NT2/D1 (cell line): ENCODE results near the gene KRTAP4-12.
"Not testable (repeated sequence)": the region's sequence is repeated elsewhere in the genome, so short reads cannot be mapped to it uniquely, and the experiment has no call there.

Experiments
- DNase-seq: peaks from one replicate; pipeline ENCODE4 v3.0.0-alpha.2; 2011; ENCODE audit warnings: low read depth, low spot score
- H3K27me3 ChIP-seq: 2 replicates; pipeline ENCODE4 v1.6.0; 2011; ENCODE audit warnings: mild to moderate bottlenecking; ENCODE audit not compliant: insufficient read length, insufficient read depth
- H3K36me3 ChIP-seq: 2 replicates; pipeline ENCODE4 v1.6.1; 2011; ENCODE audit warnings: mild to moderate bottlenecking, low read length, mixed read lengths; ENCODE audit not compliant: insufficient read depth, insufficient read length
- H3K4me1 ChIP-seq: 2 replicates; pipeline ENCODE4 v1.5.1; 2011; ENCODE audit not compliant: insufficient read depth, insufficient read length
- H3K4me3 ChIP-seq: 2 replicates; pipeline ENCODE4 v1.5.1; 2011; ENCODE audit warnings: low read depth; ENCODE audit not compliant: insufficient read length
- H3K9ac ChIP-seq: 2 replicates; pipeline ENCODE4 v1.6.0; 2011; ENCODE audit warnings: low read depth; ENCODE audit not compliant: insufficient read length
- H3K9me3 ChIP-seq: 2 replicates; pipeline ENCODE4 v1.5.1; 2011; ENCODE audit warnings: mild to moderate bottlenecking, low read length; ENCODE audit not compliant: insufficient read depth
- SUZ12 ChIP-seq: IDR thresholded peaks from 2 replicates; pipeline ENCODE4 v1.6.1; 2011; ENCODE audit not compliant: insufficient read length, insufficient read depth; ENCODE audit errors: extremely low read depth
- YY1 ChIP-seq: IDR thresholded peaks from 2 replicates; pipeline ENCODE4 v1.6.1; 2011; ENCODE audit not compliant: insufficient read length, insufficient read depth
- ZNF274 ChIP-seq: IDR thresholded peaks from 2 replicates; pipeline ENCODE4 v1.6.1; 2011; ENCODE audit warnings: mild to moderate bottlenecking, low read depth, low read length

KRTAP4-12 gene

DNA sequence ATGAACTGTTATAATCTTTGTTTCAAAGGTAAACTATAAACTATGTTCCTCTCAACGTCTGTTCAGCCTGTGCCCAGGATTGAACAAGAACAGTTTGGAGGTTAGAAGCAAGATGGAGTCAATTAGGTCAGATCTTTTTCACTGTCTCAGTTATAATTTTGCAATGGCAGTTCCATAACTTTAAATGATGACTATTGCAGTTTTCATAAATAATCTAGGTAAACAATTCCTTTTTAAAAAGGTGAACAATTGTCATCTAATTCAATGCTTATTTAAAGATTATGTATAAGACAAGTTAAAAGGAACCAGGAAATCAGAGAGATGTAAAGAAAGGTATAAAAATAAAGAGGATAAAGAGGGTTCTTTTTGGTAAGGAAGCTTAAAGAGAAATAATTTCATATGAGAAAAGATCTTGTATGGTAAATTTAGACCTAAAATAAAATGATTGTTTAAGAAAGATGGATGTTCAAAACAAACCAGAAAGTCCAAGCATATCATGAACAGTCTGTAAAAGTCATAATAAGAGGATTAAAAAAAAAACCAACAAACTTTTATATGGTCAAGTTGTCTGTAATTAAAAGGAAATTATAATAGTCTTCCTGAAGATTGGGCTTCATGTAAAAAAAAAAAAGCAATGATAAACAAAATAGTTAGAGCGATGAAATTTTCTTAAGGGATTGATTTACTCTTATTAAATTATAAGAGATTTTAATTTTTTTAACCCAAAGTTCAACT lies 12.7 kb downstream of the KRTAP4-12 start:
- H3K9me3 ChIP-seq, result peaks cover 44% of the 10 kb centered on the region
- TF ChIP-seq YY1, result no peak
- no peak for TF ChIP-seq SUZ12
- TF ChIP-seq ZNF274, result no peak
- no peaks in the 10 kb centered on the region for H3K36me3 ChIP-seq
- peaks cover 2% of the 10 kb centered on the region for H3K4me1 ChIP-seq
- no peak for DNase-seq
- H3K9ac ChIP-seq, result no peak overlapping the region
- H3K4me3 ChIP-seq, result no peak overlapping the region
- no peaks in the 10 kb centered on the region for H3K27me3 ChIP-seq

DNA sequence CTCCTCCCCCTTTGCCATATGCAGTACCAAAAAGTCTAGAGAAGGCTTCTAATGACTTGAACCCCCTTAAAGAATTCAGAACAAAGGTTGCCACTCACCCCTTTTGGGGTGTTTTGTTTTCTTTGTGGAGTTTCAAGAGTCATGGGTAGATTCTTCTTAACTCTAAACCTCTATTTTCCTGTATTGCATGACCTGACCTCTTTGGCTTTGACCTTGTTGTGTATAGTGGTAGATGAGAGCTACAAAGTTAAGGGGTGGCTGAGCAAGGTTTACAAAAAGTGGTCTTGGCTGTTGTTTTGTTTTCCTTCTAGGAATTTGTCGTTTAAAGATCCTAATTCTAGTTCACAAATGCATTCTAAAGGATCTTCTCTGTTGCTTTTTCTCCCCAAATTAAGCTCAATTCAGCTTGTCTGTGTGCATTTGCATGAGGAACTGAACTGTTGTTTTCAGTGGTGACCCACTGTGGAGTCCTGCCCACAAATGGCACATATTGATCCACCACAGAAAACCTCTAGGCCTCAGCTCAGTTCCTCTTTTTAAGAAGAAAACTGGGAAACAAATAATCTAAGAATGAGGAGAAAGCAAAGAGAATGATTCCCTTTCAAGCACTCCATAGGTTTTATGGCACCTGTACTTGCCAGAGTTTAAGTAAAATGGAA lies 15.1 kb downstream of the KRTAP4-12 start:
- peaks cover 36% of the 10 kb centered on the region for H3K9me3 ChIP-seq
- H3K4me1 ChIP-seq, H3K9ac ChIP-seq, H3K36me3 ChIP-seq, H3K27me3 ChIP-seq, DNase-seq, H3K4me3 ChIP-seq: not testable (repeated sequence)

DNA sequence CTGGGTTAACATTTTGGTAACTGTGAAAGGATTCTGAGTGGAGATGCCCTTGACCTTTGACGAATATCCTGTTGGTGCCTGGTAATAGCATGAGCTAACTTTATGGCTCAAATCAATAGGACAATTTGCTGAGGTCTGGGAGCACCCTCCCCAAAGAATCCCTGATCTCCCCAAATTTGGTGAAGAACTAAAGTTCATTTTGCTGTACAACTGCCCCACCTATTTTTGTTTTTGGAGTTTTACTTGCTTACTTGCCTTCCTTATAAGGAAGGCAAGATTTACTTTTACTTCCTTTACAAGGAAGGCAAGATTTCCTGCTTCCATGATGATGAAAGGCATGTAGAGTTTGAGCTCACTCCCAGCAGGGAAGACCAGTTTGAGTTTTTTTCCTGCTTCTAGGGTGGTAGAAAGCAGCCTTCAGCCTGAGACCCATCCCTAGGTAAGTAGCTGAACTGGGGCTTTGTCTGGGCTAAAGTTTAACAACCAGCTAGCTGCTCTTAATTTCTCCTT lies 16.0 kb downstream of the KRTAP4-12 start:
- no peak overlapping the region for H3K4me3 ChIP-seq
- peaks cover 27% of the 10 kb centered on the region for H3K9me3 ChIP-seq
- TF ChIP-seq YY1 (no peak), SUZ12 (no peak), ZNF274 (no peak)
- H3K27me3 ChIP-seq, result no peaks in the 10 kb centered on the region
- H3K9ac ChIP-seq, result no peak overlapping the region
- no peaks in the 10 kb centered on the region for H3K4me1 ChIP-seq
- H3K36me3 ChIP-seq, result no peaks in the 10 kb centered on the region
- DNase-seq, result no peak

DNA sequence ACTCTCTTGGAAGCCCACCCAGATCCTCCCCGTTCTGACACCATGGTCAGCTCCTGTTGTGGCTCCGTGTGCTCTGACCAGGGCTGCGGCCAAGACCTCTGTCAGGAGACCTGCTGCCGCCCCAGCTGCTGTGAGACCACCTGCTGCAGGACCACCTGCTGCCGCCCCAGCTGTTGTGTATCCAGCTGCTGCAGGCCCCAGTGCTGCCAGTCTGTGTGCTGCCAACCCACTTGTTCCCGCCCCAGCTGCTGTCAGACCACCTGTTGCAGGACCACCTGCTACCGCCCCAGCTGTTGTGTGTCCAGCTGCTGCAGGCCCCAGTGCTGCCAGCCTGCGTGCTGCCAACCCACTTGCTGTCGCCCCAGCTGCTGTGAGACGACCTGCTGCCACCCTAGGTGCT lies 18.6 kb downstream of the KRTAP4-12 start, which contains the start of gene KRTAP4-9:
Gene KRTAP4-9, plus strand, starts transcription at position 43 of the 400 bp plus-strand sequence. Its CDS starts 0 bp downstream, at position 43.
- not testable (repeated sequence) for H3K9me3 ChIP-seq, H3K36me3 ChIP-seq, DNase-seq, H3K4me3 ChIP-seq, H3K27me3 ChIP-seq, H3K4me1 ChIP-seq, H3K9ac ChIP-seq

DNA sequence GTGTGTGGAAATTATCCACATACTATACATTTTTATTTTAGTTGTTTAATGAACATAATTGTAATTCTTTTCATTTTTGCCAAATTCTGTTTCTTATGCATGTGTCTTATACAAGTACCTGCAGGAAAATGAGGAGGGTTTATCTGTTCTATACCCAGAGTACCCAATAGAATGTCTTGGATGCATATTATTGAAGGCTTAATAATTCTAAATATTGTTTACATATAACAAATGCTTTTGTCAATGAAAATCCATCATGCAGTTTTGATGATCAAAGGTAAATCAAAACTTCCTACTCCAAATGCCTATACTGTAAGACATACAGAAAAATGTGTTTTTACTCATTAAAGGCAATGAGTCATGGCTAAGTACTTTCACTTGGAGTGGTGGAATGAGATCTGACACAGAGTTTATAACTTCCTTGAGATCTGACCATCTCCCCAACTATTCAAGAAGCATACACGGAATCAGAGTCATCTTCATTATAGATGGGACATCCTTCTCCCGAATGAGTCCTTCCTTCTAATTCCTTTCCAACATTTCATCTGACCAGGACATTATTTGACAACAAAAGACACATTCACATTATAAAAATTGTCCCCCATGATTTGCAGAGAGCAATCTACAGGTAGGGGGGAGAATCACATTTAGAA lies 19.5 kb downstream of the KRTAP4-12 start:
- H3K4me1 ChIP-seq, H3K4me3 ChIP-seq, DNase-seq, H3K9me3 ChIP-seq, H3K27me3 ChIP-seq, H3K9ac ChIP-seq, H3K36me3 ChIP-seq: not testable (repeated sequence)

DNA sequence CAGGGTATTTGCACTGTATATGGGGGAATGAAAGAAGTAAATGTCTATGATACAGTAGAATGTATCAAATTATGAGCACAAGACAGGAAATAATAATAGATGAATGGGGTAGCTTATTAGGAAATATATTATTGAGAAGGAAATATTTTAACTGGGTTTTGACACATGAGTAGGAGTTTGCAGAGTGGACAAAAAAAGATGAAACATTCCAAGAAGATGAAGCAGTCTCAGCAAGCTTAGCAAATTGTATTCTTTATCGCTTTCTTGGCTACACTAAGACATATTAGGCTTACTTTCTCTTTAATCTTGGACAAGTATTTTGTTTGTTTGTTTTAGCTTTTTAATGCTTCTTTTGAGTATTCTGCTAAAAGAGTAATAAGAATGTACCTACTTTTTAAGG lies 20.1 kb downstream of the KRTAP4-12 start:
- no peak overlapping the region for H3K9ac ChIP-seq
- TF ChIP-seq ZNF274 (no peak), SUZ12 (no peak), YY1 (no peak)
- H3K4me1 ChIP-seq, result peaks cover 3% of the 10 kb centered on the region
- DNase-seq, result no peak
- no peaks in the 10 kb centered on the region for H3K9me3 ChIP-seq
- no peaks in the 10 kb centered on the region for H3K27me3 ChIP-seq
- no peak overlapping the region for H3K4me3 ChIP-seq
- no peaks in the 10 kb centered on the region for H3K36me3 ChIP-seq

DNA sequence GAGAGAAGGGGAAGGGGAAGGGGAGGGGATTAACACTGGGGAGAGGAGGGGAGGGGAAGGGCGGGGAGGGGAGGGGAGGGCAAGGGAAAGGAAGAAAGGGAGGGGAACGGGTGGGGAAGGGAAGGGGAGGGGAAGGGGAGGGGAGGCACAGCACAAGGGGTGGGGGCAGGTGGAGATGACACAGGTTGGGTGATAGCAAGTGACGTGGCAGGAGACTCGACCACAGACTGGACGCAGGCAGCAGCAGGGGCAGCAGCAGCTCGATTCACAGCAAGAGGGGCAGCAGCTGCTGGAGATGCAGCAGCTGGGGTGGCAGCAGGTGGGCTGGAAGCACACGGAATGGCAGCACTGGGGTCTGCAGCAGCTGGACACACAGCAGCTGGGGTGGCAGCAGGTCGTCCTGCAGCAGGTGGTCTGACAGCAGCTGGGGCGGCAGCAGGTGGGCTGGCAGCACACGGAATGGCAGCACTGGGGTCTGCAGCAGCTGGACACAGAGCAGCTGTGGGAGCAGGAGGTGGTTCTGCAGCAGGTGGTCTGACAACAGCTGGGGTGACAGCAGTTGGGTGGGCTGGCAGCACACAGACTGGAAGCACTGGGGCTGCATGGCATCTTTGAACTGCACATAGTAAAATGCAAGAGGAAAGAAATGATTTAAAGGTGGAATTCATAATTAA lies 22.3 kb downstream of the KRTAP4-12 start, which contains the start of gene KRTAP4-16:
Gene KRTAP4-16, minus strand, starts transcription at position 624 of the 674 bp plus-strand sequence. Its CDS starts 0 bp downstream, at position 624.
- Histone ChIP-seq H3K27me3 (no peaks in the 10 kb centered on the region), H3K4me1 (peaks cover 3% of the 10 kb centered on the region), H3K36me3 (no peaks in the 10 kb centered on the region), H3K9me3 (no peaks in the 10 kb centered on the region), H3K9ac (no peak within 1 kb of the TSS), H3K4me3 (no peak within 1 kb of the TSS)
- TF ChIP-seq ZNF274, result no peak
- TF ChIP-seq YY1, result no peak
- TF ChIP-seq SUZ12, result no peak
- DNase-seq, result no peak

DNA sequence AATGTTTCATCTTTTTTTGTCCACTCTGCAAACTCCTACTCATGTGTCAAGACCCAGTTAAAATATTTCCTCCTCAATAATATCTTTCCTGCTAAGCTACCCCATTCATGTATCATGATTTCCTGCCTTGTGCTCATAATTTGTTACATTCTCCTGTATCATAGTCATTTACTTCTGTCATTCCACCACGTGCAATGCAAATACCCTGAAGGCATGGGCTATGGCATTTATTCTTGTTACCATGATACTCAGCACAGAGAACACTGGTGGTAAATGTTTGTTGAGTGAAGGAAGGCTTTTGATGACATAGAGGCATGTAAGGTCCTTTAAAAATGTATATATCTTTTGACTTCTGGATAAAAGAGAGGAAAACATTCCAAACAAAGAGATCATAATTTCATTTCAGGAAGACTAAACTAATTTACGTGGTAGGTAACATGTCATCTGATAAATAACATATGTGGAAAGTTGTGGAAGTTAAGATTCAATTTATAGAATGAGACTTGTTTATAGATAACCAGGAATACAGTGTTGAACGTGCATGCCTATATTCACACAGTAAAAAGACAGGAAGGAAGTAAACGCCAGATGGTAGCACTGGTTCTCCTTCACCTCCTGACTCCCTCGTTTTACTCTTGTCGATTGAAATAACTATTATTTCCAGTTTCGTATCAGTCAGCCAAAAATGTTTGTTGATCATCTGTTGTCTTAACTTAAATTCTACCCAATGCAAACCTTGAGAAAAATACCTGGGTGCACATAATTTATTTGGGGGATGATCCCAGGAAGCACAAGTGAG lies 24.1 kb downstream of the KRTAP4-12 start:
- H3K4me1 ChIP-seq, H3K4me3 ChIP-seq, H3K27me3 ChIP-seq, H3K9me3 ChIP-seq, DNase-seq, H3K36me3 ChIP-seq, H3K9ac ChIP-seq: not testable (repeated sequence)
